ENCODE data around the gene CDC42BPA.

DNA sequence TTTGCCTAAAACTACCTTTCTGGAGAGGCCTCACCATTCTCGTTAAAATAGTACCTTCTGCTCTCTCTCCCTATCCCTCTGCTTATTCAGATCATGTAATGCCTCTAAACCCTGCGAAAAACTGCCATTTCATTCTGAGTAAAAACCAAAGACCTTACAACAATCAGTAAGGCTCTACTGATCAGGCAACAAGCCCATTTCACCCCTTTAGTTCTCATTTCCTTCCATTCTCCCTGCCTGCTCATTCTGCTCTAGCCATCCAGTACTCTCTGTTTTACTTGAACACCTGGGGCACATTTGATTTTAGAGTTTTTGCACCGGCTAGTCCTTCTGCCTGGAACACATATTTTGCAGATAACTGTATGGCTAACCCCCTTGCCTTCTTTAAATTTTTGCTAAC is 190.4 kb downstream of the CDC42BPA start:
- TF ChIP-seq, protein P1, sequence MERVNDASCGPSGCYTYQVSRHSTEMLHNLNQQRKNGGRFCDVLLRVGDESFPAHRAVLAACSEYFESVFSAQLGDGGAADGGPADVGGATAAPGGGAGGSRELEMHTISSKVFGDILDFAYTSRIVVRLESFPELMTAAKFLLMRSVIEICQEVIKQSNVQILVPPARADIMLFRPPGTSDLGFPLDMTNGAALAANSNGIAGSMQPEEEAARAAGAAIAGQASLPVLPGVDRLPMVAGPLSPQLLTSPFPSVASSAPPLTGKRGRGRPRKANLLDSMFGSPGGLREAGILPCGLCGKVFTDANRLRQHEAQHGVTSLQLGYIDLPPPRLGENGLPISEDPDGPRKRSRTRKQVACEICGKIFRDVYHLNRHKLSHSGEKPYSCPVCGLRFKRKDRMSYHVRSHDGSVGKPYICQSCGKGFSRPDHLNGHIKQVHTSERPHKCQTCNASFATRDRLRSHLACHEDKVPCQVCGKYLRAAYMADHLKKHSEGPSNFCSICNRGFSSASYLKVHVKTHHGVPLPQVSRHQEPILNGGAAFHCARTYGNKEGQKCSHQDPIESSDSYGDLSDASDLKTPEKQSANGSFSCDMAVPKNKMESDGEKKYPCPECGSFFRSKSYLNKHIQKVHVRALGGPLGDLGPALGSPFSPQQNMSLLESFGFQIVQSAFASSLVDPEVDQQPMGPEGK (CRISPR knock-in tag; IDR thresholded peaks at IDR 0.05; ENCODE audit: borderline replicate concordance): no peak
- no peak for TF ChIP-seq OSR1 (CRISPR knock-in tag; IDR thresholded peaks at IDR 0.05)
